OCI-LY1 (cell line): ENCODE measurements around the gene NUP210L.

Experiments
- CTCF ChIP-seq: fragments of 200-600 bp; sonication (generic), shearing (Covaris generic); IDR thresholded peaks from 2 replicates; pipeline ENCODE4 v1.5.1; 2017; ENCODE audit warnings: mild to moderate bottlenecking, antibody characterized with exemption, low read length, moderate library complexity, mixed read lengths
- EZH2 ChIP-seq: fragments of 200-600 bp; sonication (generic), shearing (Covaris generic); IDR thresholded peaks from 2 replicates; pipeline ENCODE4 v1.8.0; 2017; ENCODE audit warnings: borderline replicate concordance, mixed run types, mild to moderate bottlenecking, antibody characterized with exemption, low read length, moderate library complexity, mixed read lengths

DNA sequence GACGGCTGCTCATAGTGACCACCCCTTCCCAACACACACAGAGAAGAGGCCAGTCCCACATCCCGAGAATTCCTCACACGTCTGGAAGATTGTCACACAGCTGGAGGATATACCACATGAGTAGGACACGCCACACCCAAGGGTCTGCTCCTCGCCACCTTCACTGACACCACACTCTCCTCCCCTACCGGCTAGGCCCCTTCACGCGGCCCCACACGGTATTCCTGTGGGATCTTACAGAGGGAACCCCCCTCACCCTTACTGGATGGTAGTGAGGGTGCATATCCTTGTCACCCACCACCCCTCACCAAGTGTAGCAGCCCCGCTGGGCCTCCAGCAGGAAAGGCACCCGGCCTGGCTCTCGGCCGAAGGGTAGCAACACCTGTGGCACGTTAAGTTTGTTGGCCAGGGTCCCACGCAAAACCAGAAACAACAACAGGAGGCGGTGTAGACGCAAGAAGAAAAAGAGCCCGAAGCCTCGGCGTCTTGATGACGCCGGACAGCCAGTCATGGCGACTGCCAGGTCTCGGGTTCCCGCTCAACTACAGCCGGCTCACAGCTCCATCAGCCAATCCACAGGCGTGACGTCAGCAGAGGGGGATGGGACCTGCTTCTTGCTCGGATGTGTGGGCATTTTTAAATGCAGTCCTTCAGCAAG is at the start of gene NUP210L:
- TF ChIP-seq CTCF, result no peak
- no peak for TF ChIP-seq EZH2
